ENCODE data around the gene SCIMP. TPM values are rescaled to one million over a fixed set of nuclear protein-coding genes. Genes with fewer than 3 reads are reported as not detected.
"Not testable (repeated sequence)": the region's sequence is repeated elsewhere in the genome, so short reads cannot be mapped to it uniquely, and the experiment has no call there.

The SCIMP gene
- polyA plus RNA-seq, 1 experiment = not detected

- H3K36me3 ChIP-seq (ENCODE audit: control insufficient read depth, insufficient read depth, low read length) = no peaks in the 10 kb centered on the region; the same call in 1 of the 2 replicates
- DNase-seq (ENCODE audit: low read depth) = no peak
- peak; percentile 57 for TF ChIP-seq CTCF (IDR thresholded peaks at IDR 0.05; ENCODE audit: insufficient read depth, low read depth, low read length)
- ChIA-PET CTCF (interaction anchor here (0.7 to 2.3 kb wide), 10 partner anchors 10 to 328 kb away, joined by 3 to 10 read pairs (median 4); partner anchors contain the start of genes C1QBP and ZNF594), POLR2A (no interaction called here)
- no peaks in the 10 kb centered on the region for H3K27me3 ChIP-seq (ENCODE audit: control insufficient read depth, insufficient read depth, low read length)
- no peak overlapping the region for H3K4me3 ChIP-seq (ENCODE audit: low read depth, low read length)
Measured at GRCh38 chr17:5237541-5238016, 2.9 kb upstream of the SCIMP start.

GRCh38 chr17:5236938-5237540 is 2.4 kb upstream of the SCIMP start:
- Histone ChIP-seq H3K4me3 (ENCODE audit: low read depth, low read length) (no peak overlapping the region), H3K36me3 (ENCODE audit: control insufficient read depth, insufficient read depth, low read length) (no peaks in the 10 kb centered on the region; the same call in 1 of the 2 replicates), H3K27me3 (ENCODE audit: control insufficient read depth, insufficient read depth, low read length) (no peaks in the 10 kb centered on the region)
- no peak for DNase-seq (ENCODE audit: low read depth)
- POLR2A ChIA-PET = no interaction called here
- CTCF ChIA-PET = interaction anchor here (1.0 to 2.3 kb wide), 8 partner anchors 10 to 202 kb away, joined by 3 to 10 read pairs (median 6); partner anchors contain the start of genes C1QBP and ZNF594
- no peak for TF ChIP-seq CTCF (IDR thresholded peaks at IDR 0.05; ENCODE audit: insufficient read depth, low read depth, low read length)

DNA sequence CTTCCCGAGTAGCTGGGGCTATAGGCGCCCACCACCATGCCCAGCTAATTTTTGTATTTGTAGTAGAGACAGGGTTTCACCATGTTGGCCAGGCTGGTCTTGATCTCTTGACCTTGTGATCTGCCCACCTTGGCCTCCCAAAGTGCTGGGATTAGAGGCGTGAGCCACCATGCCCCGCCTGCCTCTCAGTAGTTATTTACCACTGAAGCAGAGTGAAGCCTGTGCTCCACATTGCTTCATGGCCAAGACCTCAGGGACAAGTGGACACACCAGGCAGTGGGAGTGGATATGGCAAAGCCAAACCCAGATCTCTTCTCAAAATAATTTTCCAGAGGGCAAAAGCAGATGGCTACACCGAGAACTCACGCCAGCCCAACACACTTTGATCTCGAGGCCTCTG is 1.2 kb downstream of the SCIMP start:
- CTCF ChIA-PET = not testable (repeated sequence)

GRCh38 chr17:5226940-5227878 is 7.5 kb downstream of the SCIMP start:
- POLR2A ChIA-PET = no interaction called here
- TF ChIP-seq CTCF (IDR thresholded peaks at IDR 0.05; ENCODE audit: insufficient read depth, low read depth, low read length) = no peak
- H3K27me3 ChIP-seq (ENCODE audit: control insufficient read depth, insufficient read depth, low read length) = no peaks in the 10 kb centered on the region
- H3K36me3 ChIP-seq (ENCODE audit: control insufficient read depth, insufficient read depth, low read length) = peaks cover 7% of the 10 kb centered on the region
- CTCF ChIA-PET = interaction anchor here (0.8 to 1.9 kb wide), 4 partner anchors 10 to 192 kb away, joined by 3 to 7 read pairs (median 3); partner anchors contain the start of genes NUP88 and RPAIN
- DNase-seq (ENCODE audit: low read depth) = no peak
- H3K4me3 ChIP-seq (ENCODE audit: low read depth, low read length) = no peak overlapping the region

More for the DNA sequence above, 1.2 kb downstream of the SCIMP start:
- DNase-seq (ENCODE audit: low read depth); POLR2A ChIA-PET; H3K4me3 ChIP-seq (ENCODE audit: low read depth, low read length); H3K27me3 ChIP-seq (ENCODE audit: control insufficient read depth, insufficient read depth, low read length); H3K36me3 ChIP-seq (ENCODE audit: control insufficient read depth, insufficient read depth, low read length): not testable (repeated sequence)

DNA sequence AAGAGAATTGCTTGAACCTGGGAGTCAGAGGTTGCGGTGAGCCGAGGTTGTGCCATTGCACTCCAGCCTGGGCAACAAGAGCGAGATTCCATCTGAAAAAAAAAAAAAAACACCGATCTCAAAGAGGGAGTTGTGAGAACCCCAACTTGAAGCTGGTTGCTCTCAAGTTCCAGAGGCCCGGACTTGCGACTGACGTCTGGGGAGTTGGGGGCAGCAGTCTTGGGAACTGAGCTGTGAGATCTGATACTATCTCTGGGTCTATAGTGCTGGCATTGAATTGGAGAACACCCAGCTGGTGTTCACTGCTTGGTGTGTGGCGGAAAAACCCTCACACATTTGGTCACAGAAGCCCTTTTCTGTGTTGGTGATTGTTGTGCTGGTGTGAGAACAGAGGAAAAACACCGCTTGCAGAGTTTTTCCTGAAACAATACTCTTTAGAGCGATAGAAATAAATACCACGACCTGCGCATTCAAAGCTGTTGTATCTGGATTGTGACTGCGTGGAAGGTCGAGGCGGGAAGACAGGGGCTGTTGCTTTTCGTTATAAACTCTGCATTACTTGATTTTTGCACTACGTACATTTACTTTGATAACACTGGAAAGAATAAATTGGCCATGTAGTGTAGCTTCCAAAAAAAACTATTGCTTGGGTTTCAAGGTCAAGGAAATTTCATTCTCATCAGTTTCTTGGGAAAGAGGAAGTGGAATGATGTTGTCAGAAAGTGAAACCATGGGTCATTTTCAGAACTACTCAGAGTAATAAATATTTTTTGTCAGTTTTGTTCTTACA is 8.8 kb downstream of the SCIMP start:
- CTCF ChIA-PET = interaction anchor here (0.6 to 1.4 kb wide), 2 partner anchors 12 to 1362 kb away, joined by 3 read pairs; no protein-coding TSS in a partner anchor
- no peak for DNase-seq (ENCODE audit: low read depth)
- POLR2A ChIA-PET = no interaction called here
- Histone ChIP-seq H3K36me3 (ENCODE audit: control insufficient read depth, insufficient read depth, low read length) (peaks cover 5% of the 10 kb centered on the region), H3K4me3 (ENCODE audit: low read depth, low read length) (no peak overlapping the region), H3K27me3 (ENCODE audit: control insufficient read depth, insufficient read depth, low read length) (no peaks in the 10 kb centered on the region)
- TF ChIP-seq CTCF (IDR thresholded peaks at IDR 0.05; ENCODE audit: insufficient read depth, low read depth, low read length) = no peak

- H3K4me3 ChIP-seq (ENCODE audit: low read depth, low read length); CTCF ChIA-PET; H3K27me3 ChIP-seq (ENCODE audit: control insufficient read depth, insufficient read depth, low read length); POLR2A ChIA-PET; DNase-seq (ENCODE audit: low read depth); H3K36me3 ChIP-seq (ENCODE audit: control insufficient read depth, insufficient read depth, low read length): not testable (repeated sequence)
Measured at GRCh38 chr17:5221912-5222311, 12.7 kb downstream of the SCIMP start.

Measured in BJ (cell line).